GM19043 (cell line): Measurements from ENCODE around the gene AIG1.

ENCODE experiments used
- ATAC-seq: cut with Tn5 transposase; IDR thresholded peaks from one replicate; pipeline ENCODE4 v1.9.1; 2021; ENCODE audit warnings: low read depth; ENCODE audit not compliant: unreplicated experiment

AIG1 gene

GRCh38 chr6:143260857-143261256, 200.2 kb downstream of the AIG1 start:
- no peak for ATAC-seq

DNA sequence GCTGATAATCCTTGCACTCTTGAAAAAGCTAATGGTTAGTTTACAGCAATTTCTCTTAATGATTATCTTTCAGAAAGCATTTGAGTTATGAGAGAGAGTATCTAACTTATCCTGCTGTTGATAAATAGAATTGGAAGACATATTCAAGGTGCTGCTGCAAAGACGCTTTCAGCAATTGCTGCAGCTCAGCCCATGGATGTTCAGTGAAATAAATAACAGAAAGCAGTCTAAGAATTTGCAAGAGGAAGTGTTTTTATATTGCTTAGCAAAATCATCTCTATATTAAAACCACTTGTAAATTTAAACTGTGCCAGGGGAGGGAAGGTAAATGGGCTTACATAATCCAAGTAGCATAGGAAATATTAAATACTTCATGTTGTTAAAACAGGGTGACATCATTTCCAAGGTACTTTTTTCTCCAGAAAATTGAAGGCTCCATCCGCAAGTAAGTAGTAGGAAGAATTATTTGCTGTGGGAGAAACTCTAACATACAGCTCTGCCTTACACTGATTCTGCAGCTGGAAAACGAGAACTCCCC, 201.3 kb downstream of the AIG1 start:
- no peak for ATAC-seq

- no peak for ATAC-seq
Observed at GRCh38 chr6:143262859-143263258, 202.2 kb downstream of the AIG1 start.

GRCh38 chr6:143264379-143264778, 203.7 kb downstream of the AIG1 start:
- no peak for ATAC-seq

DNA sequence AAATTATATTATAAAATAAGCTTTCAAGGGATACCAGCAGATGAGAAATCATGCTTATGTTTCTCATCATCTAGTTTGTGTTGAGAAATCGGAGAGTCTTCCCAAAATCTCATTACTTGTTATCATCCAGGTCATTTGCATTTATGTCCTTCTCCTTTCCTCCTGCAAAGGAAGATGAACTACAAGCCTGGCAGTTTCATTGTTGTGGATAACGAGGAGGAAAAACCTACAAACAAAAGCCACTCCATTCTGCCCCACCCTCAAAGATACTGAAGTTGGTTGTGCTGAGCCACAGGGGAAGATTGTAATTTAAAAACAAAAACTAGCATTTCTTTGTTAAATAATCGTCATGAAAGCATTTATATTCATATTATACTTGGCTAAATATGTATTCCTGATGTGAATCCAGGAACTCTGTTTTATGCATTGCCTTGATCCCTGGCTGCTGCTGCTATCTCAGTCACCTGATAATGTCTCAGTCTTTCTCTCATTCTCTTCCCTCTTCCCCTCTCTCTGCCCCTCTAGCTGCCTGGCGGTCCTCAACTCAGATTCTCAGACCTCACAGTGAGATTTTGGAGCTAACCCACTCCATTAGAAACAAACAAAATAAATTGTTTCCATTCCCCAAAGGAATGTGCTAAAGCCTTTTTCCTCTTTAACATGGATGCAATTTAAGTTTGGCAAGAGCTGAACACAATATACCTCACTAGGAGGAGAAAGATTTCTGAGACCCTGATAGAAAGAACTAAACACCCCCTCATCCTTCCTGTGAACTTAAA, 204.5 kb downstream of the AIG1 start:
- no peak for ATAC-seq

- no peak for ATAC-seq
Observed at GRCh38 chr6:143267760-143268159, 207.1 kb downstream of the AIG1 start.

GRCh38 chr6:143268439-143268838, 207.8 kb downstream of the AIG1 start:
- no peak for ATAC-seq

GRCh38 chr6:143270026-143270425, 209.3 kb downstream of the AIG1 start:
- ATAC-seq, result no peak

- no peak for ATAC-seq
Observed at GRCh38 chr6:143271024-143271423, 210.3 kb downstream of the AIG1 start.

DNA sequence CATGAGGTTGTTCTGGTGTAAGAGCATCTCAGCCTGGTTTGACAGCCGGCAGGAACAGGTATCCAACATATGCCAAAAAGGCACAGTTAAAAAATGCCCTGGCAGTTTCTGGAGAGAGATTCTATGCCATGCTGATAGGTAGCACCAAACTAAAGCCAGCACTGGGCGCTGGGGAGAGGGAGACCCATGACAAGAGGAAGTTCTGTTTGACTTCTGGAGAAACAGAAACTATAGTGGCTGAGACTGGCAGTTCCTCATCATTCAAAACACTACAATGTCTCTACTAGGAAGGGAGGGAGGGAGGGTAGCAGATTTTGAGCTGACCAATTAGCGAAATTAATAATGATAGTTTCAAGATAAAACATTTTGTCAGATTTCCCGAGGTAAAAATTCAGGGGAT, 215.7 kb downstream of the AIG1 start:
- ATAC-seq, result peak; percentile 99

DNA sequence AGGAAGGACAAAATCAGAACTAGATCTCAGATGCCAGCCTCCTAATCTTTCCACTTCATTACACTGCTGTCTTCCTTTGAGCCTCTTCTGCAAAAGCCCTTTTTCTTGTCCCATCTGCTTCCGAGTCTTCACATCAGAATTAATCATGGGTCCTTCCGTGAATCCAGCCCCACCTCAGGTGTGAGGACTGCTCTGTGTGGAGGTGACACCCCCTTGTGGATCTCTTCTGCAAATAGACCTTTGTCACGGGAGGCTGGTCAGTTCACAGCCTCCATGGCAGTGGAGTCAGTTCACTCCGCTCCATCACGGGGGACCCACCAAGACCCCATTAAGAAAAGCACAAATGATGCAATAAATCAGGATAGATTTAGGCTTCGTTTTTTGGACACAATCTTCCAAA, 218.7 kb downstream of the AIG1 start:
- no peak for ATAC-seq

DNA sequence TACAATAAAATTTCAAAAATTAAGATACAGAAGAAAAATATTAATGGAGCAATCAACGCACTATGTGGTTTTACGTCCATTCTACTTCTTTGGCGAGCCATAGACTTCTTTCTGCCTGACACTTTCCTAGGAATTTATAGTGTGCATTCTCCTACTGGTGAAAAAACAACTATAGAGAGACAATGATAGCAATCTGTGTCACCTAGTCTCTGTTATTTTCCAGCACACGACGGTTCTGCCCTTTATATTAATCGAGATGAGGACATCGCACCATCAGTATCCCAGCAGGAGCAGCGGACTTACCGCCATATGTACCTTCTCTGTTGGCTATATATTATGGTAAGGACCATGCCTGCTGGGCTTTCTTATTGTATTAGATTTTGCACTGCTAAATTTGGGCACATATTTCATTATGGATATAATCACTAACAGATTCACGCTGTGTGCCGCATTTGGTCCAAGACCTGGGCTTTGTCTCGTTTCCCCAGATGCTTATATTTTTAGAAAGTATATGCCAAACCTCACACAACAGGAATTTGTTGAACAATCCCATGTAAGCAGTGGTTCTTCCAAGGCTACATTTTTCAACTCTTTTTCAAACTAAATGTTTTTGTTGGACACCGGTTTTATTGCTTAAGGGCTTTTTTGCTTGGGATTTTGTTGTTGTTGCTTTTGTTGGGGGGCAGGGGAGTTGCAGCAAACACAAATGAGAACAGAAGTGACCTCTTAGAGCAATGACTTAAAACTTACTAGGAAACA, 223.4 kb downstream of the AIG1 start:
- ATAC-seq, result no peak

- ATAC-seq, result no peak
Observed at GRCh38 chr6:143286251-143286795, 225.6 kb downstream of the AIG1 start.

DNA sequence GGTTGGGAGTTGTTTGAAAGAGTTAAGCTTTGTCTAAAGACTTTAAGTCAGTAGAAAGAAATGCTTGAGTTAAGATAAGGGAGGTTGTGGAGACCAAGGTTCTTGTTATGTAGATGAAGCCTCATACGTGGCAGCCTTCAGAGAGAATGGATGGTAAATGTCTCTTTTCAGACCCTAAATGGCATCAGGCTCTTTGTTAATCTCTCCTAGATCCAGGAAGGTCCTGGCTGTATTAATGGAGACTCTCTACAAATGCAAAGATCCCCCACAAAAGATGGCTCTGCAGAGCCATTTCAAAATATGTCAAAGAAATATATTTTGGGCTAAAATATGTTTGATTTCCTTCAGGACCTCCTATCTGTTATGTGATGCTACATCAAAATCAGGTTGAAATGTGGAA, 228.2 kb downstream of the AIG1 start:
- ATAC-seq, result no peak

DNA sequence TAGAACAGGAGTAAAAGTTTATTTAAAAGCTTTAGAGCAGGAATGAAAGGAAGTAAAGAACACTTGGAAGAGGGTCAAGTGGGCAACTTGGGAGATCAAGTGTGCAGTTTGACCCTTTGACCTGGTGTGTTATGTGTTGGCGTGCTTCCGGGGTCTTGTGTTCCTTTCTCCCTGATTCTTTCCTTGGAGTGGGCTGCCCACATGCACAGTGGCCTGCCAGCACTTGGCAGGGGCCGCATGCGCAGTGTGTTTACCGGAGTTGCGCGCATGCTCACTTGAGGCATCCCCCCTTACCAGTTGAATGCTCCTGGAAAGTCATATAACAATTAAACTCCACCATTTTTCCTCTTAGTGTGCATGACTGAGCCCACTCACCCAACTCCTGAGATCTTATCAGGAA, 229.5 kb downstream of the AIG1 start:
- ATAC-seq, result no peak

GRCh38 chr6:143293523-143293922, 232.8 kb downstream of the AIG1 start:
- no peak for ATAC-seq

DNA sequence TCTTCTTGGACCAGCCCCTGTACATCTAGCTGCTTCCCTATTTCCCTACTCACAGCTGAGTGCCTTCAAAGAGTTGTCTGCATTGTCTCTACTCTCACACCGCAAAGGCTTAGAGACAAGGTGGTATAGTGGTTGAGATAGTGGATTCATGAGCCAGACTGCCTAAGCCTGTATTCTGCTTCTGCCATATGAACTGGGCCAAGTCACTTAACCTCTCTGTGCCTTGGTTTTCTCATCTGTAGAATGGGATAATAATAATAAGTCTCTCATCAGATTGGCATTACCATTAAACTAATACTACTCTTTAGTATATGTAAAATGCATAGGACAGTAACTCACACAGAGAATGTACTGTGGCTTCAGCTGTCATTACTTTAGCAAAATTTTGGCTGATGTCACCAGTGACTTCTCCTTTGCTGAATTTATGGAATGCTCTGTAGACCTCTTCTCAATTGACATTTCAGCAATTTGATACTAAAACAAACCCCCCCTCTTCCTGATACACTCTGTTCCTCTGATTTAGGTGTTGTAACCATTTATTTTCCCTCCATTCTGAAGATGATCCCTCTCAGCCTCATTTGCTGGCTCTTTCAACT, 233.7 kb downstream of the AIG1 start:
- ATAC-seq, result no peak

DNA sequence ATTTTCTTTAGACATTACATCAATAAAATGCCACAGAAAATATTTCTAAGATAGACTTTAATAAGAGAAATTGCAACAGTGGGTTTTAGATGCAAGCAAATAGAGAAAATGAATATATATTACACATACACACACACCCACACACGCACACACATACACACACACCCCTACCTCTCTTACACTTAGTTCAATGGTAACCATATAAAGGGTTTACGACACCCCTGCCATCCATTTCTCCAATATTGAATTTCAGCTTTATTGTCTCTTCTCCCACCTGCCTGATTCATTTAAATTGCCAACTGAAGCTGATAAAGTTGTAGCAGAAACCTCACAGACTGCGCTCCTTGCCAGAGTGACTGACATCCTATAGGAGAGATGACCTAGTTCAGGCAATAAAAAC, 235.2 kb downstream of the AIG1 start:
- ATAC-seq, result no peak

DNA sequence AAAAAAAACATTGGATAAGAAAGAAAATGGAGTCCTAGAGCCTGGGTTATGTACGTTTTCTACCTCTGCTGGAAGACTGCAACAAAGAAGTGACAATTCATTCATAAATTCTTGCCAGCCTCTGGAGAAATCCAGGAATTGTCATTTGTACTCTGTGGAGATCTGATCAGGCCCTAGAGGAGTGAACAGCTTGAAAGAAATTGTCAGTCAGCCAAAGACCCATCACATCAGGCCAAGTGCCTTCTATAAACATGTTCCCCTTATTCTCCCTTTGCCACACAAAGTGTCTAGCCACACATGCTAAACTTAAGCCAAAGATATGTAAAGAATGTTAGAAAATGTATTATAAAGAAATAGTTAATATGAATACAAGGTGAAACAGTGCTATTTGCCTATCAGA, 237.4 kb downstream of the AIG1 start:
- no peak for ATAC-seq

- ATAC-seq, result no peak
Observed at GRCh38 chr6:143299253-143300166, 238.8 kb downstream of the AIG1 start.
